Activated CD4-positive, alpha-beta memory T cell treated with anti-CD3 and anti-CD28 coated beads, Interleukin-2, amount 10 ng/mL, durations not matched to agents 7 days and 5 days (primary cell): ENCODE results near the gene NAALADL1. TPM values are rescaled to one million over a fixed set of nuclear protein-coding genes. Genes with fewer than 3 reads are reported as not detected.

ENCODE experiments used
- CTCF ChIA-PET: fragments of 350-600 bp; sonication (Branson Sonifier 250); formaldehyde crosslinking; loops from one replicate; lab custom pipeline; 2021; ENCODE audit warnings: antibody characterized with exemption, inconsistent platforms; lab: Charles Lee
- POLR2A ChIA-PET: fragments of 350-600 bp; sonication (Branson Sonifier 250); formaldehyde crosslinking; loops from one replicate; lab custom pipeline; 2021; ENCODE audit warnings: antibody characterized with exemption; lab: Charles Lee
- DNase-seq: peaks from one replicate; pipeline ENCODE4 v3.0.0-alpha.2; 2020
- H3K27ac Mint-ChIP-seq: one replicate; pipeline ENCODE4 v1.8.0; 2021; ENCODE audit warnings: mild to moderate bottlenecking, mixed read lengths
- H3K27me3 Mint-ChIP-seq: one replicate; pipeline ENCODE4 v1.8.0; 2021; ENCODE audit warnings: mixed read lengths
- H3K36me3 Mint-ChIP-seq: one replicate; pipeline ENCODE4 v1.8.0; 2021; ENCODE audit warnings: low read depth, mixed read lengths
- H3K4me1 Mint-ChIP-seq: one replicate; pipeline ENCODE4 v1.8.0; 2021; ENCODE audit warnings: mixed read lengths
- H3K4me3 Mint-ChIP-seq: one replicate; pipeline ENCODE4 v1.8.0; 2021; ENCODE audit warnings: mild to moderate bottlenecking, mixed read lengths
- H3K9me3 Mint-ChIP-seq: one replicate; pipeline ENCODE4 v1.8.0; 2021; ENCODE audit warnings: mixed read lengths
- total RNA-seq, 2 experiments: library from RNA; stranded (reverse); gene quantifications; one replicate each; pipeline ENCODE4 v1.2.3, GENCODE V29; 2021

NAALADL1 gene
- total RNA-seq, 2 experiments from 2014 or later = 13.6 to 16.8 TPM

GRCh38 chr11:65077451-65077850 is 19.1 kb upstream of the NAALADL1 start:
- Mint-ChIP-seq H3K27ac (no peak overlapping the region), H3K9me3 (no peaks in the 10 kb centered on the region), H3K4me1 (peaks cover 59% of the 10 kb centered on the region), H3K27me3 (no peaks in the 10 kb centered on the region), H3K36me3 (peaks cover 65% of the 10 kb centered on the region), H3K4me3 (no peak overlapping the region)
- POLR2A ChIA-PET = interaction anchor here (1.1 to 3.6 kb wide), 2 partner anchors 29 to 63 kb away, joined by 3 to 10 read pairs; partner anchors contain the start of gene ARL2
- CTCF ChIA-PET = interaction anchor here (1.9 to 2.8 kb wide), 2 partner anchors 37 to 65 kb away, joined by 6 to 13 read pairs; partner anchors contain the start of gene SAC3D1
- no peak for DNase-seq

- no peaks in the 10 kb centered on the region for H3K27me3 Mint-ChIP-seq
- POLR2A ChIA-PET = interaction anchor here (1.5 kb wide), 1 partner anchor 11 kb away, joined by 3 read pairs; no protein-coding TSS in a partner anchor
- CTCF ChIA-PET = interaction anchor here (0.7 to 1.2 kb wide), 4 partner anchors 38 to 229 kb away, joined by 3 to 4 read pairs (median 3); partner anchors contain the start of gene ARL2
Measured at GRCh38 chr11:65072631-65072966, 14.2 kb upstream of the NAALADL1 start.

GRCh38 chr11:65071907-65072630 is 13.7 kb upstream of the NAALADL1 start:
- no peak for DNase-seq
- H3K27ac Mint-ChIP-seq = no peak overlapping the region
- no peaks in the 10 kb centered on the region for H3K9me3 Mint-ChIP-seq
- ChIA-PET CTCF (interaction anchor here (1.0 to 1.2 kb wide), 2 partner anchors 39 to 224 kb away, joined by 3 read pairs; no protein-coding TSS in a partner anchor), POLR2A (interaction anchor here (1.5 kb wide), 1 partner anchor 11 kb away, joined by 3 read pairs; no protein-coding TSS in a partner anchor)
- H3K4me1 Mint-ChIP-seq = peaks cover 7% of the 10 kb centered on the region
- no peaks in the 10 kb centered on the region for H3K27me3 Mint-ChIP-seq
- no peak overlapping the region for H3K4me3 Mint-ChIP-seq
- peaks cover 16% of the 10 kb centered on the region for H3K36me3 Mint-ChIP-seq

More at GRCh38 chr11:65072631-65072966, 14.2 kb upstream of the NAALADL1 start:
- H3K4me3 Mint-ChIP-seq = no peak overlapping the region
- no peak overlapping the region for H3K27ac Mint-ChIP-seq
- H3K36me3 Mint-ChIP-seq = peaks cover 21% of the 10 kb centered on the region
- H3K9me3 Mint-ChIP-seq = no peaks in the 10 kb centered on the region
- DNase-seq = no peak
- H3K4me1 Mint-ChIP-seq = peaks cover 12% of the 10 kb centered on the region

- H3K36me3 Mint-ChIP-seq = no peaks in the 10 kb centered on the region
- H3K4me1 Mint-ChIP-seq = no peaks in the 10 kb centered on the region
- ChIA-PET POLR2A (no interaction called here), CTCF (no interaction called here)
- no peak overlapping the region for H3K4me3 Mint-ChIP-seq
- no peak overlapping the region for H3K27ac Mint-ChIP-seq
- DNase-seq = no peak
- H3K27me3 Mint-ChIP-seq = no peaks in the 10 kb centered on the region
- no peaks in the 10 kb centered on the region for H3K9me3 Mint-ChIP-seq
Measured at GRCh38 chr11:65069217-65069616, 10.9 kb upstream of the NAALADL1 start.

- Mint-ChIP-seq H3K9me3 (no peaks in the 10 kb centered on the region), H3K4me3 (no peak overlapping the region), H3K27me3 (no peaks in the 10 kb centered on the region), H3K36me3 (no peaks in the 10 kb centered on the region), H3K4me1 (no peaks in the 10 kb centered on the region), H3K27ac (no peak overlapping the region)
- POLR2A ChIA-PET = no interaction called here
- no peak for DNase-seq
- CTCF ChIA-PET = no interaction called here
Measured at GRCh38 chr11:65067446-65067845, 9.1 kb upstream of the NAALADL1 start.

GRCh38 chr11:65066805-65067291 is 8.5 kb upstream of the NAALADL1 start:
- no peak overlapping the region for H3K27ac Mint-ChIP-seq
- no peak overlapping the region for H3K4me3 Mint-ChIP-seq
- POLR2A ChIA-PET = no interaction called here
- no peaks in the 10 kb centered on the region for H3K4me1 Mint-ChIP-seq
- no peaks in the 10 kb centered on the region for H3K36me3 Mint-ChIP-seq
- no peaks in the 10 kb centered on the region for H3K27me3 Mint-ChIP-seq
- H3K9me3 Mint-ChIP-seq = no peaks in the 10 kb centered on the region
- CTCF ChIA-PET = no interaction called here
- no peak for DNase-seq

- no peak for DNase-seq
- Mint-ChIP-seq H3K4me1 (no peaks in the 10 kb centered on the region), H3K9me3 (no peaks in the 10 kb centered on the region), H3K36me3 (no peaks in the 10 kb centered on the region), H3K27ac (no peak overlapping the region), H3K4me3 (no peak overlapping the region), H3K27me3 (no peaks in the 10 kb centered on the region)
- ChIA-PET POLR2A (interaction anchor here (0.8 kb wide), 1 partner anchor 10 kb away, joined by 3 read pairs; no protein-coding TSS in a partner anchor), CTCF (no interaction called here)
Measured at GRCh38 chr11:65066315-65066714, 8.0 kb upstream of the NAALADL1 start.

- Mint-ChIP-seq H3K4me3 (no peak overlapping the region), H3K36me3 (no peaks in the 10 kb centered on the region), H3K27me3 (no peaks in the 10 kb centered on the region), H3K4me1 (peaks cover 3% of the 10 kb centered on the region), H3K9me3 (no peaks in the 10 kb centered on the region), H3K27ac (no peak overlapping the region)
- ChIA-PET CTCF (no interaction called here), POLR2A (interaction anchor here (0.8 kb wide), 1 partner anchor 10 kb away, joined by 3 read pairs; no protein-coding TSS in a partner anchor)
- DNase-seq = no peak
Measured at GRCh38 chr11:65065851-65066250, 7.5 kb upstream of the NAALADL1 start.

- Mint-ChIP-seq H3K4me3 (no peak overlapping the region), H3K27me3 (no peaks in the 10 kb centered on the region), H3K9me3 (no peaks in the 10 kb centered on the region), H3K4me1 (peaks cover 12% of the 10 kb centered on the region), H3K27ac (no peak overlapping the region), H3K36me3 (no peaks in the 10 kb centered on the region)
- CTCF ChIA-PET = no interaction called here
- DNase-seq = no peak
- POLR2A ChIA-PET = interaction anchor here (2.1 kb wide), 1 partner anchor 24 kb away, joined by 7 read pairs; the partner anchor contains the start of gene SAC3D1
Measured at GRCh38 chr11:65064847-65065240, 6.5 kb upstream of the NAALADL1 start.

GRCh38 chr11:65063532-65063931 is 5.2 kb upstream of the NAALADL1 start:
- peaks cover 15% of the 10 kb centered on the region for H3K4me1 Mint-ChIP-seq
- no peaks in the 10 kb centered on the region for H3K36me3 Mint-ChIP-seq
- POLR2A ChIA-PET = interaction anchor here (1.1 to 2.1 kb wide), 2 partner anchors 12 to 22 kb away, joined by 4 to 7 read pairs; partner anchors contain the start of gene SAC3D1
- no peak for DNase-seq
- H3K4me3 Mint-ChIP-seq = no peak overlapping the region
- no peak overlapping the region for H3K27ac Mint-ChIP-seq
- H3K9me3 Mint-ChIP-seq = no peaks in the 10 kb centered on the region
- no peaks in the 10 kb centered on the region for H3K27me3 Mint-ChIP-seq
- CTCF ChIA-PET = interaction anchor here (0.7 to 1.1 kb wide), 3 partner anchors 16 to 224 kb away, joined by 3 read pairs; partner anchors contain the start of gene ARL2

- no peak for DNase-seq
- ChIA-PET POLR2A (no interaction called here), CTCF (no interaction called here)
- no peak overlapping the region for H3K4me3 Mint-ChIP-seq
- H3K27me3 Mint-ChIP-seq = no peaks in the 10 kb centered on the region
- H3K9me3 Mint-ChIP-seq = no peaks in the 10 kb centered on the region
- H3K27ac Mint-ChIP-seq = no peak overlapping the region
- H3K36me3 Mint-ChIP-seq = no peaks in the 10 kb centered on the region
- peaks cover 15% of the 10 kb centered on the region for H3K4me1 Mint-ChIP-seq
Measured at GRCh38 chr11:65060913-65061408, 2.6 kb upstream of the NAALADL1 start.

GRCh38 chr11:65059959-65060824 is 1.8 kb upstream of the NAALADL1 start:
- CTCF ChIA-PET = no interaction called here
- DNase-seq = no peak
- no peak overlapping the region for H3K27ac Mint-ChIP-seq
- no peak overlapping the region for H3K4me3 Mint-ChIP-seq
- no peaks in the 10 kb centered on the region for H3K27me3 Mint-ChIP-seq
- POLR2A ChIA-PET = interaction anchor here (0.7 kb wide), 1 partner anchor 17 kb away, joined by 3 read pairs; no protein-coding TSS in a partner anchor
- no peaks in the 10 kb centered on the region for H3K9me3 Mint-ChIP-seq
- H3K4me1 Mint-ChIP-seq = peaks cover 15% of the 10 kb centered on the region
- no peaks in the 10 kb centered on the region for H3K36me3 Mint-ChIP-seq
